Vagina (tissue), 2 donors: ENCODE results near the gene SLC25A20.

Experiments
- POLR2A ChIP-seq, 2 donors: fragments of 450-650 bp; IDR thresholded peaks; one replicate each; pipeline ENCODE4 v1.6.1; 2017; ENCODE audit warnings: antibody characterized with exemption in 2 of 2, mild to moderate bottlenecking in 2 of 2, moderate library complexity in 2 of 2
- POLR2AphosphoS5 ChIP-seq, 2 donors: sonication (generic); formaldehyde crosslinking; IDR thresholded peaks; one replicate each; pipeline ENCODE4 v1.9.0; 2017; ENCODE audit warnings: antibody characterized with exemption in 2 of 2, mild to moderate bottlenecking in 2 of 2, low read depth in 1 of 2; ENCODE audit not compliant: insufficient read depth in 1 of 2
- TF ChIP-seq, protein P1 (sequence below), 3 experiments: fragments of 450-650 bp in 2 of 3; fragments of 200-600 bp in 1 of 3; sonication (generic) in 1 of 3; IDR thresholded peaks; one replicate each; pipeline ENCODE4 v1.5.1; 2017 to 2019; ENCODE audit warnings: antibody characterized with exemption in 3 of 3, mild to moderate bottlenecking in 2 of 3, moderate library complexity in 2 of 3

DNA sequence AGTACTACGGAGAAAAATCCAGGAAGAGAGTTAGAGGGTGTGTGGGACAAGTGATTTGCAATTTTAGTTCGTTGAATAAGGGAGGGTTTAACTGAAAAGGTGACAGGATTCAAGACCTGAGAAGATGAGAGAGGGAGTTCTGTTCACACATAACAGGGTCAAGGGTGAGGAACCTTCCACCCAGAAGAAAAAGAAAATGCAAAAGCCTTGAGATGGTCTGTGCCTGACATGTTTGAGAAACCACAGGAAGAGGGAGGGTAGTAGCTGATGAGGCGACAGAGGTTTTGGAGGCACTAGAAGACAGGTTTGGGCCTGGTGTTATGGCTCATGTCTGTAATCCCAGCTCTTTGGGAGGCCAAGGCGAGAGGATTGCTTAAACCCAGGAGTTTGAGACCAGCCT lies 591 bp upstream of the SLC25A20 start:
- TF ChIP-seq, protein P1, sequence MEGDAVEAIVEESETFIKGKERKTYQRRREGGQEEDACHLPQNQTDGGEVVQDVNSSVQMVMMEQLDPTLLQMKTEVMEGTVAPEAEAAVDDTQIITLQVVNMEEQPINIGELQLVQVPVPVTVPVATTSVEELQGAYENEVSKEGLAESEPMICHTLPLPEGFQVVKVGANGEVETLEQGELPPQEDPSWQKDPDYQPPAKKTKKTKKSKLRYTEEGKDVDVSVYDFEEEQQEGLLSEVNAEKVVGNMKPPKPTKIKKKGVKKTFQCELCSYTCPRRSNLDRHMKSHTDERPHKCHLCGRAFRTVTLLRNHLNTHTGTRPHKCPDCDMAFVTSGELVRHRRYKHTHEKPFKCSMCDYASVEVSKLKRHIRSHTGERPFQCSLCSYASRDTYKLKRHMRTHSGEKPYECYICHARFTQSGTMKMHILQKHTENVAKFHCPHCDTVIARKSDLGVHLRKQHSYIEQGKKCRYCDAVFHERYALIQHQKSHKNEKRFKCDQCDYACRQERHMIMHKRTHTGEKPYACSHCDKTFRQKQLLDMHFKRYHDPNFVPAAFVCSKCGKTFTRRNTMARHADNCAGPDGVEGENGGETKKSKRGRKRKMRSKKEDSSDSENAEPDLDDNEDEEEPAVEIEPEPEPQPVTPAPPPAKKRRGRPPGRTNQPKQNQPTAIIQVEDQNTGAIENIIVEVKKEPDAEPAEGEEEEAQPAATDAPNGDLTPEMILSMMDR (IDR thresholded peaks at IDR 0.05): no peak
- TF ChIP-seq POLR2AphosphoS5 (IDR thresholded peaks at IDR 0.05; ENCODE audit: insufficient read depth in 1 of 2, low read depth in 1 of 2) (no peak), POLR2A (IDR thresholded peaks at IDR 0.05) (no peak)
